ENCODE measurements around the gene KHDC1L.
"Not testable (repeated sequence)": the region's sequence is repeated elsewhere in the genome, so short reads cannot be mapped to it uniquely, and the experiment has no call there.

KHDC1L gene

DNA sequence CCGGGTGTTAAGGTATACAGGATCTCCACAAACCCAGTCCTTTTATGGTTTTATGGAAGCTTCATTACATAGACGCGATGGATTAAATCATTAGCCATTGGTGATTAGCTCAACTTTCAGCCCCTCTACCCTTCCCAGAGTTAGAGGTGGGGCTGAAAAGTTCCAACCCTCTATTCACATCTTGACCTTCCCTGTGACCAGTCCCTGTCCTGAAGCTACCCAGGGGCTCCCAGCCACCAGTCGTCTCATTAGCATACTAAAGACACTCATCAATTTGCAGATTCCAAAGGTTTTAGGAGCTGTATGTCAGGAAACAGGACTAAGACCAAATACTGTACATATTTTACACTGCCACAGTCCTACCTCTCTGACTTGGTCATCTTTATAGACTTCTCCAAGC, 21.0 kb downstream of the KHDC1L start:
- DNase-seq = no peak

DNA sequence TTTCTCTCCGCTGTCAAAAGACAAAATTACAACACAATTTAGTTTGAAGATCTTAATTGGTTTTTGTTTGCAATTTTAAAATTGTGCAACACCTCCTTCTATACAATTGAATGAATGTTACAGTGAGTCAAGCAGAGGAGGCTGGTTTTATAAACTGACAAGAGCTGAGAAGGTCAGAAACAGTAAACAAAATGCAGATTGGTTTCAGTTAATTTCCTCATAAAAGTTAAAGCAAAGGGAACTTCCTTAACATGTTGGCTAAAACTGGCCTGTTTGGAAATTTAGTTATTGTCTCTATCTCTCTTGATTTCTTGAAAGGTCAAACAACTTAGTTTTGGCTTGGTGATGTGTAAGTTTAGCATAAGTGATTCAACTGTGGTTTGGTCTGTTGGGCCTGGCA, 22.2 kb downstream of the KHDC1L start:
- no peak for DNase-seq

DNA sequence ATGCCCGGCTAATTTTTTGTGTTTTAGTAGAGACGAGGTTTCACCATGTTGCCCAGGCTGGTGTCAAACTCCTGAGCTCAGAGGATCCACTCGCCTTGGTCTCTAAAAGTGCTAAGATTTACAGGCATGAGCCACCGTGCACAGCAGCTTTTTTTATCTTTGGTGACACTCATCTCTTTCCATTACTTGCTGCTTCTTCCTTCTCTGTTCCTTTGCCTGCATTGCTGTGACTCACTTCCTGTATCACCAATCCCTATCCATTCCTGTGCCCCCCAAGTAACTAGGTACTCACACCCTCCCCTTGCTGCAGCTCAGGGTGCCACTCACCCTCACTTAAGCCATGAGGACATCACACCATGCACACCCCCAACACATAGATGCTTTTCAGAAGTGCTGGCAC, 24.6 kb downstream of the KHDC1L start:
- peak; percentile 14 for DNase-seq

DNA sequence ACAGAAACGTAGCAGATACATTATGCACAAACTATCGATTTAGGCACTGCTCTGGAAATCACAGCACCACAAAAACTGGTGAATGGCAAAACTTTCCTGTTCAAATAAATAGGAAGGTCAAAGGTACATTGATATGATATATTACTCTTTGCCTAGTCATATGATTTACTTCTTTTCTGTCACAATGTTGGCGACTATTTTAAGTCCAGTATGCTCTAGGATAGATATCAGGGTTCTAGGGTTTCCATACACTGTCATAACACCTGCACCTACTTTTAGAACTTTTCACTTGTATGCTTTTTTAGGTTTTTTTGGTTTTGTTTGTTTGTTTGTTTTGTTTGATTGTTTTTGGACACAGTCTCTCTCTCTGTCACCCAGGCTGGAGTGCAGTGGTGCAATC, 25.0 kb downstream of the KHDC1L start:
- DNase-seq = no peak

DNA sequence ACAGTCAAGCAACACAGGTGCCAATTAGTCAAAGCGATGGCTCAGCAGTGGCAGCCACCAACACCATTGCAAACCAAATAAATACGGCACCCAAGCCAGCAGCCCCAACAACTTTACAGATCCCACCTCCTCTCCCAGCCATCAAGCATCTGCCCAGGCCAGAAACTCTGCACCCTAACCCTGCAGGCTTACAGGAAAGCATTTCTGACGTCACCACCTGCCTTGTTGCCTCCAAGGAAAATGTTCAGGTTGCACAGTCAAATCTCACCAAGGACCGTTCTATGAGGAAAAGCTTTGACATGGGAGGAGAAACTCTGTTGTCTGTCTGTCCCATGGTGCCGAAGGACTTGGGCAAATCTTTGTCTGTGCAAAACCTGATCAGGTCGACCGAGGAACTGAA, 30.6 kb downstream of the KHDC1L start:
- no peak for DNase-seq

DNA sequence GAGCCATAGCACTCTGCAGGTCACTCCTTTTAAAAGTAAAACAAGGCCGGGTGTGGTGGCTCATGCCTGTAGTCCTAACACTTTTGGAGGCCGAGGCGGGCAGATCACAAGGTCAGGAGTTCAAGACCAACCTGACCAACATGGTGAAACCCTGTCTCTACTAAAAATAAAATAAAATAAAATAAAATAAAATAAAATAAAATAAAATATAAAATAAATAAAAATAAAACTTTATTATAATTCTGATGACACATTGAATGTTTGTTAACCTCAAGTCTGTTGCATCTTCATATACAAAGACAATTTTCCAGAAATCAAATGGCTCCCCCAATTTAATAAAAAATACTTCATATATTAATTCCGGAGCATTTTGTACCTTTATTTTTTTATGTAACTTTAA, 32.0 kb downstream of the KHDC1L start:
- not testable (repeated sequence) for DNase-seq

DNA sequence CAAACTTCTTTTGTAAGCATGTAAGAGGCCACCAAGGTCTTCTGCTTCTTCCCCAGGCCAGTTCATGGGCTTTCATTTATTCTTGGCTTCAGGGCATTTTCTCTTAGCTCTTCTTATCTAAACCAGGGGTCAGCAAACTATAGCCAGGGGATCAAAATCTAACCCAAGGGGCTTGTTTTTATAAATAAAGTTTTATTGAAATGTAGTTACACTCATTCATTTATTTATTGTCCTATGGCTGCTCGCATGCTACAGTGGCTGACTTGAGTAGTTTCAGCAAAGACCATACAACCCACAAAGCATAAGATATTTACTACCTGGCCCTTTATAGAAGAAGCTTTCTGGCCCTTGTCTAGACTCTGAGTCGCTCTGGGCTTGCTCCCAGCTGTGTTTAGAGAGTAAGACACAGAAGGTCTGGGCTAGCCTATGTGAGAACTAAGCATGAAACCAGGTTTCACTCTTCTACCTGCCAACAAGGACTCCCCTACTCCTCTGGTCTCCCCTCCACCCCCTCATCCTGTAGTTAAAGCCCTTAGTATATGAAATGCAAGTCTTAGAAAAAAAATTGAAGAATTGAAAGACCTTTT, 43.2 kb downstream of the KHDC1L start:
- no peak for DNase-seq

DNA sequence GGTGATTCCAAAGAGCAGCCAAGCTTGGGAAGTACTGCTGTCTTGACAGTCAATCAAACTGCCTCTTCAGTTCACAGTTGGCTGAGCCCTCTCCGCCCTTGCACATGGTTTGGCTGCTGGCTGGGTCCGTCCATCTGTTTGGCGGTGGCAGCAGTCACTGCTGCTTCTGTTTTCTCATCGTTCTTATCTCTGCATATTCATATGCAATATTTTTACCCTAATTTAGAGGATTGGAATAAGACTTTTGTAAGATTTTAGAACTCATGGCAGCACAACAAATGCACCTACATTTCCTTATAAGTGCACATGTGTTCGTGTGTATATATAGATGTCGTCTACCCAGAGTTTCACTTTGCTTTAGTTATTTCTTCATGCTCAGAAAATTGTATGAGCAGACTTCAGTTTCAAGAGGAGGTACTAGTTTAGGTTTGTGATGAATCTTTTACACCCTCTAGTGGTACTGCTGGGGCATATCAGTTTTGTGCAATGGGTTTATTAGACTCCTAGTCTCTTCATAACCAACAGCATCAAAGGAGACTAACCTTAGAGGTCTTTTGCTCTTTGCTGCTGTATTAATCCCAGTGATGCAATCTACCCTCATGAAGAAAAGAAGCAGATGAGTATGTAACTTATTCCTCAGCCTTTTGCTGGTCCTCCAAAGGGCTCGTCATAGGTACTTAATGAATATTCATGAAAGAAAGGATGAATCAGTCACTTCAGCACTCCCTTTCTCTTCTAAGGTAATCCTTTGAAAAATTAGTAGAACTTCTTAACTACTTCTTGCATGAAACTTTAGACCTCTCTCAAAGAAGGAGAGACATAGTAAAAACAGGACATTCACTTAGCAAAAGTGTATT, 44.3 kb downstream of the KHDC1L start:
- peak; percentile 68 for DNase-seq

DNA sequence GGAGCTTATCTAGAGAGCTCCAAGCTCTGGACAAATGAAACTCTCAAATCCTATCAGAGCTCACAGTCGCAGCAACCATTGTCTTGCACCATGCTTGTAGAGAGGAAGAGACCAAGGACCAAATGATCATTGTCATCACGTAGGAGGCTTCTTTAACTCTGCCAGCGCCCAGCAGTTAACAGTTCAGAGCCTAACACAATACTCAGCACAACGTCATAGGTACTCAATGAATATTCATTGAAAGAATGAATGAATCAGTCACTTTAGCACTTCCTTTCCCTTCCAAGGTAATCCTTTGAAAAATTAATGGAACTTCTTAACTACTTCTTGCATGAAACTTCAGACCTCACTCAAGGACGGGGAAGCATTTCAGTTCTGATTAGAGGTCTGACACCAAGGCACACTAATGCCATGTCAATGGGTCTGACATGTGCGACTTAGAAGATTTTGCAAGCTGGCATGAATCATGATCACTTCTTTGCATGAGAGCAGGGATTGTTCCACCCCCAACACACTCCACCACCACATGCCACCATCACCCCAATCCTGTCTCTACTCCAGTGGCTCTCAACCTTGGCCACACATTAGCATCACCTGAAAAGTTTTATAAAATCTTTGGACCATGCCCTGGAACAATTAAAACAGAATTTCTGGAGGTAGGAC, 45.1 kb downstream of the KHDC1L start:
- peak; percentile 5 for DNase-seq

DNA sequence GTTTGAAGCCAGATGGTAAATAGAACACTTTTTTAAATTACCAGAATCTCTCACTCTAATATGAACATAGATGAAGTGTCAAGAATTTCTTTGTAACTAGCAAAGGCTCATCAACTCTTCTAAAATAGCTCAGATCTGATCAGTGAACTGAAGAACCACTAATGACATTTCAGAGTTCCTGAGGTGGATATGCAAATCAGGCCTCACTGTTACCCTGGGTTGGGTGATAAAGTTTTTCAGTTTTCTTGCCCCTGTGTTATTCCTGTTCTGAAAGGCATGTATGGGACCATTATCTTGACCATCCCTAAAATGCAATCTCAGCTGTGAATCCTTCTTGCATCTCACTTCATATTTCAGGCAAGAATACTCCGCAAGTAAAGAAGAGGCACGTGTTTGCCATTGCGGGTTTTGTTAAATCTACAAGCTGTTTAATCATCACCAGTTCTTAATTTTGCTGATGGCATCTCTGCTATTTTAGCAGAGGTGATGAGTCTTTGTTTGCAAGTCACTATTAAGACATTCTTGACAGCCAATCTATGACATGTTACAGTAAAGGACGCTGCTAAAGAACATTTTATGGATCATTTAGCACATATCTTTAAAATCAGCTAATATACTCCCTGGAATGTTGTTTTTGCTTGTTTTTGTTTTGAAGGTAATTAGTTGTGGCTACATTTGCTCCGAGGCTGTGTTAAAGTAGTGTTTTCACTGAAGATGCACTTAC, 47.9 kb downstream of the KHDC1L start:
- no peak for DNase-seq

DNA sequence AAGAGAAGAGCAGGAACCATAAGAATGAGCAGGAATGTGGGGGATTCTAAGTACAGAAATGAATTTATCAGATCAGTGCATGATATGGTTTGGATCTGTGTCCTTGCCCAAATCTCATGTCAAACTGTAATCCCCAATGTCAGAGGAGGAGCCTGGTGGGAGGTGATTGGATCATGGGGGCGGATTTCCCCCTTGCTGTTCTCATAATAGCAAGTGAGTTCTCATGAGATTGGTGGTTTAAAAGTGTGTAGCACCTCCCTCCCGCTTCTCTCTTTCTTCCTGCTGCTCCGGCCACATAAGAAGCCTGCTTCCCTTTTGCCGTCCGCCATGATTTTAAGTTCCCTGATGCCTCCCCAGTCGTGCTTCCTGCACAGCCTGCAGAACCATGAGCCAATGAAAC, 49.2 kb downstream of the KHDC1L start:
- no peak for DNase-seq

DNA sequence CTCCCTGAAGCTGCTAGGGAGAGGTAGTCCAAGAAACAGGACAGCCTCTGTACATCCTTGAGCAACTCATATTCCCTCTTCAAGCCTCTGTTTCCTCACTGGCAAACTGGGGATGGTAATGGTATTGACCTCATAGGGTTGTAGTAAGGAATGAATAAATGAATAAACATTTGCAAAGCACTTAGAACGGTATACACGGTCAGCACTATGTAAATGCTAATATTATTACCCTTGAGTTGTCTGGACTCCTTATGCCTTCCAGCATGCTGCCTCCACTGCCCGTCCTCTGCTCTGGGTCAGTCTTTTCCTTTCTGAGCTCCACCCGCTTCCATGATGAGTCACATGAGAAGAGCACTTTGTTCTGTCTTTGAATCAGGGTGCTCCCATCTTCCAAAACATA, 50.6 kb downstream of the KHDC1L start:
- DNase-seq = no peak
